DOHH2 (cell line): ENCODE measurements around the gene CNBD2.
"Not testable (repeated sequence)": the region's sequence is repeated elsewhere in the genome, so short reads cannot be mapped to it uniquely, and the experiment has no call there.

Experiments used
- H3F3A ChIP-seq: fragments of 200-600 bp; sonication (generic), shearing (Covaris generic); 2 replicates; pipeline ENCODE4 v1.6.0; 2016; ENCODE audit warnings: antibody characterized with exemption, mild to moderate bottlenecking; ENCODE audit not compliant: control insufficient read depth, insufficient read depth
- H3K27ac ChIP-seq: fragments of 200-600 bp; sonication (generic); 2 replicates; pipeline ENCODE4 v1.5.1; 2014; ENCODE audit warnings: low read depth, mild to moderate bottlenecking, low read length, moderate library complexity
- H3K27me3 ChIP-seq: fragments of 200-600 bp; sonication (generic); 2 replicates; pipeline ENCODE4 v1.6.1; 2014; ENCODE audit warnings: mild to moderate bottlenecking, low read length, mixed read lengths; ENCODE audit not compliant: control insufficient read depth
- H3K36me3 ChIP-seq: fragments of 200-600 bp; sonication (generic); 2 replicates; pipeline ENCODE4 v1.6.1; 2014; ENCODE audit warnings: mild to moderate bottlenecking, low read length, moderate library complexity, mixed read lengths; ENCODE audit not compliant: control insufficient read depth
- H3K4me1 ChIP-seq: fragments of 200-600 bp; sonication (generic); 2 replicates; pipeline ENCODE4 v1.6.1; 2014; ENCODE audit warnings: mild to moderate bottlenecking, low read length, mixed read lengths; ENCODE audit not compliant: control insufficient read depth
- H3K4me2 ChIP-seq: fragments of 200-600 bp; sonication (generic); 2 replicates; pipeline ENCODE4 v1.6.0; 2014; ENCODE audit warnings: mild to moderate bottlenecking, low read length, moderate library complexity
- H3K4me3 ChIP-seq: fragments of 200-600 bp; sonication (generic); 2 replicates; pipeline ENCODE4 v1.5.1; 2014; ENCODE audit warnings: mild to moderate bottlenecking, low read length, mixed read lengths
- H3K79me2 ChIP-seq: fragments of 200-600 bp; sonication (generic); 2 replicates; pipeline ENCODE4 v1.6.1; 2014; ENCODE audit warnings: mild to moderate bottlenecking, low read length, mixed read lengths; ENCODE audit not compliant: control insufficient read depth
- H3K9me2 ChIP-seq: fragments of 200-600 bp; sonication (generic); replicated peaks from 2 replicates; pipeline ENCODE4 v1.6.1; 2014; ENCODE audit warnings: mild to moderate bottlenecking, low read length, mixed read lengths; ENCODE audit not compliant: control insufficient read depth
- H3K9me3 ChIP-seq: fragments of 200-600 bp; sonication (generic); 2 replicates; pipeline ENCODE4 v1.6.1; 2014; ENCODE audit warnings: antibody characterized with exemption, low read length, mixed read lengths; ENCODE audit not compliant: control insufficient read depth, insufficient read depth
- H4K20me1 ChIP-seq: fragments of 200-600 bp; sonication (generic); 2 replicates; pipeline ENCODE4 v1.6.0; 2014; ENCODE audit warnings: low read depth, mild to moderate bottlenecking, antibody characterized with exemption, low read length, moderate library complexity; ENCODE audit not compliant: control insufficient read depth, insufficient read depth
- CTCF ChIP-seq: fragments of 200-600 bp; sonication (generic); IDR thresholded peaks from one replicate; pipeline ENCODE4 v1.5.1; 2014; ENCODE audit warnings: antibody characterized with exemption, mild to moderate bottlenecking, low read depth, low read length; ENCODE audit not compliant: poor library complexity, severe bottlenecking
- EZH2phosphoT487 ChIP-seq: fragments of 200-600 bp; sonication (generic); IDR thresholded peaks from 2 replicates; pipeline ENCODE4 v1.6.1; 2017; ENCODE audit warnings: borderline replicate concordance, mild to moderate bottlenecking, antibody characterized with exemption, low read length, moderate library complexity, mixed read lengths

The CNBD2 gene

GRCh38 chr20:35947489-35947888 lies 20.9 kb upstream of the CNBD2 start:
- Histone ChIP-seq H3K27me3 (no peaks in the 10 kb centered on the region), H3K4me2 (no peak overlapping the region), H3K36me3 (peaks cover 24% of the 10 kb centered on the region), H3K27ac (no peak overlapping the region), H3F3A (peaks cover 22% of the 10 kb centered on the region), H4K20me1 (no peaks in the 10 kb centered on the region), H3K9me3 (no peaks in the 10 kb centered on the region), H3K79me2 (peaks cover 9% of the 10 kb centered on the region), H3K9me2 (no peaks in the 10 kb centered on the region), H3K4me3 (no peak overlapping the region), H3K4me1 (peaks cover 17% of the 10 kb centered on the region)
- TF ChIP-seq CTCF: peak; percentile 81
- TF ChIP-seq EZH2phosphoT487: no peak

- peaks cover 4% of the 10 kb centered on the region; the same call in 1 of the 2 replicates for H4K20me1 ChIP-seq
- no peak overlapping the region for H3K4me3 ChIP-seq
- H3K27me3 ChIP-seq: no peaks in the 10 kb centered on the region
- H3K9me3 ChIP-seq: no peaks in the 10 kb centered on the region
- H3K9me2 ChIP-seq: no peaks in the 10 kb centered on the region
- peaks cover 28% of the 10 kb centered on the region for H3K36me3 ChIP-seq
- no peak for TF ChIP-seq CTCF
- TF ChIP-seq EZH2phosphoT487: no peak
- H3F3A ChIP-seq: peaks cover 22% of the 10 kb centered on the region
- peaks cover 13% of the 10 kb centered on the region for H3K79me2 ChIP-seq
- H3K4me1 ChIP-seq: peaks cover 21% of the 10 kb centered on the region
- H3K27ac ChIP-seq: no peak overlapping the region
- H3K4me2 ChIP-seq: no peak overlapping the region
Measured at GRCh38 chr20:35947907-35948306, 20.5 kb upstream of the CNBD2 start.

- H3K27ac ChIP-seq: no peak overlapping the region
- H3F3A ChIP-seq: peaks cover 29% of the 10 kb centered on the region
- H3K4me1 ChIP-seq: peaks cover 22% of the 10 kb centered on the region
- peaks cover 7% of the 10 kb centered on the region; the same call in 1 of the 2 replicates for H4K20me1 ChIP-seq
- H3K36me3 ChIP-seq: peaks cover 40% of the 10 kb centered on the region
- no peaks in the 10 kb centered on the region for H3K9me2 ChIP-seq
- H3K79me2 ChIP-seq: peaks cover 29% of the 10 kb centered on the region
- H3K27me3 ChIP-seq: no peaks in the 10 kb centered on the region
- no peak overlapping the region for H3K4me3 ChIP-seq
- TF ChIP-seq CTCF: no peak
- H3K9me3 ChIP-seq: no peaks in the 10 kb centered on the region
- no peak overlapping the region for H3K4me2 ChIP-seq
Measured at GRCh38 chr20:35950093-35950492, 18.3 kb upstream of the CNBD2 start.

GRCh38 chr20:35952080-35952479 lies 16.3 kb upstream of the CNBD2 start:
- H3K4me3 ChIP-seq: peak overlapping the region; percentile 89

More at GRCh38 chr20:35952080-35952479, 16.3 kb upstream of the CNBD2 start:
- Histone ChIP-seq H3K79me2 (peaks cover 41% of the 10 kb centered on the region), H3K4me2 (peak overlapping the region; percentile 85), H3K4me1 (peaks cover 35% of the 10 kb centered on the region), H3F3A (peaks cover 29% of the 10 kb centered on the region), H3K36me3 (peaks cover 40% of the 10 kb centered on the region)
- not testable (repeated sequence) for H4K20me1 ChIP-seq, H3K9me2 ChIP-seq, H3K9me3 ChIP-seq, H3K27me3 ChIP-seq, H3K27ac ChIP-seq
